Measurements from ENCODE around the gene P2RY8.
"Not testable (repeated sequence)": the region's sequence is repeated elsewhere in the genome, so short reads cannot be mapped to it uniquely, and the experiment has no call there.

P2RY8 gene

GRCh38 chrX:1520350-1520749, 16.6 kb downstream of the P2RY8 start:
- DNase-seq (ENCODE audit: low read depth, low spot score): no peak

- no peak for DNase-seq (ENCODE audit: low read depth, low spot score)
Measured at GRCh38 chrX:1519022-1519497, 17.9 kb downstream of the P2RY8 start.

GRCh38 chrX:1518512-1518911, 18.5 kb downstream of the P2RY8 start:
- DNase-seq (ENCODE audit: low read depth, low spot score): no peak

- no peak for DNase-seq (ENCODE audit: low read depth, low spot score)
Measured at GRCh38 chrX:1516596-1517104, 20.3 kb downstream of the P2RY8 start.

GRCh38 chrX:1511829-1512228, 25.2 kb downstream of the P2RY8 start:
- no peak for DNase-seq (ENCODE audit: low read depth, low spot score)

GRCh38 chrX:1511150-1511549, 25.8 kb downstream of the P2RY8 start:
- DNase-seq (ENCODE audit: low read depth, low spot score): no peak

- no peak for DNase-seq (ENCODE audit: low read depth, low spot score)
Measured at GRCh38 chrX:1507511-1508463, 29.2 kb downstream of the P2RY8 start.

- DNase-seq (ENCODE audit: low read depth, low spot score): no peak
Measured at GRCh38 chrX:1506916-1507315, 30.1 kb downstream of the P2RY8 start.

GRCh38 chrX:1502853-1503252, 34.1 kb downstream of the P2RY8 start:
- DNase-seq (ENCODE audit: low read depth, low spot score): no peak

- DNase-seq (ENCODE audit: low read depth, low spot score): no peak
Measured at GRCh38 chrX:1502241-1502640, 34.7 kb downstream of the P2RY8 start.

GRCh38 chrX:1500701-1501624, 36.0 kb downstream of the P2RY8 start:
- no peak for DNase-seq (ENCODE audit: low read depth, low spot score)

- DNase-seq (ENCODE audit: low read depth, low spot score): no peak
Measured at GRCh38 chrX:1496076-1496475, 40.9 kb downstream of the P2RY8 start.

- no peak for DNase-seq (ENCODE audit: low read depth, low spot score)
Measured at GRCh38 chrX:1493877-1494510, 43.0 kb downstream of the P2RY8 start.

GRCh38 chrX:1493412-1493811, 43.6 kb downstream of the P2RY8 start:
- no peak for DNase-seq (ENCODE audit: low read depth, low spot score)

GRCh38 chrX:1492421-1493012, 44.5 kb downstream of the P2RY8 start:
- no peak for DNase-seq (ENCODE audit: low read depth, low spot score)

- no peak for DNase-seq (ENCODE audit: low read depth, low spot score)
Measured at GRCh38 chrX:1491851-1492349, 45.1 kb downstream of the P2RY8 start.

- not testable (repeated sequence) for DNase-seq (ENCODE audit: low read depth, low spot score)
Measured at GRCh38 chrX:1491248-1491647, 45.7 kb downstream of the P2RY8 start.

- DNase-seq (ENCODE audit: low read depth, low spot score): not testable (repeated sequence)
Measured at GRCh38 chrX:1490723-1491122, 46.3 kb downstream of the P2RY8 start.

GRCh38 chrX:1489354-1489753, 47.6 kb downstream of the P2RY8 start:
- not testable (repeated sequence) for DNase-seq (ENCODE audit: low read depth, low spot score)

GRCh38 chrX:1488745-1489144, 48.2 kb downstream of the P2RY8 start:
- DNase-seq (ENCODE audit: low read depth, low spot score): no peak

GRCh38 chrX:1488141-1488540, 48.8 kb downstream of the P2RY8 start:
- DNase-seq (ENCODE audit: low read depth, low spot score): no peak

Measured in astrocyte of the hippocampus (primary cell).